Right atrium auricular region (tissue), 2 donors: ENCODE measurements around the gene IQSEC2. TPM values are rescaled to one million over a fixed set of nuclear protein-coding genes. Genes with fewer than 3 reads are reported as not detected.

ENCODE experiments used
- DNase-seq: peaks from one replicate; pipeline ENCODE4 v3.0.0-alpha.2; 2019; ENCODE audit warnings: low spot score
- H3K27ac ChIP-seq, 2 donors: fragments of 200-600 bp; sonication (generic); 1 replicate in 1 of 2; 2 replicates in 1 of 2; pipeline ENCODE4 v1.5.1; 2016 to 2019
- H3K27me3 ChIP-seq, 2 donors: fragments of 200-600 bp; sonication (generic); one replicate each; pipeline versions ENCODE4 v1.5.1 to v1.6.0; 2017 to 2019
- H3K36me3 ChIP-seq: fragments of 200-600 bp; sonication (generic); one replicate; pipeline ENCODE4 v1.5.1; 2016
- H3K4me1 ChIP-seq, 2 donors: fragments of 200-600 bp; sonication (generic); one replicate each; pipeline versions ENCODE4 v1.5.1 to v1.6.0; 2017 to 2019
- H3K4me3 ChIP-seq, 2 donors: fragments of 200-600 bp; sonication (generic); 1 replicate in 1 of 2; 2 replicates in 1 of 2; pipeline ENCODE4 v1.5.1; 2017 to 2019; ENCODE audit warnings: mild to moderate bottlenecking in 1 of 2, moderate library complexity in 1 of 2
- H3K9me3 ChIP-seq, 2 donors: fragments of 200-600 bp; sonication (generic); one replicate each; pipeline ENCODE4 v1.5.1; 2019
- total RNA-seq, 2 donors: library from RNA; depleted of rRNA; stranded (reverse); fragments of >200 nt; gene quantifications; one replicate each; pipeline ENCODE4 v1.1.0, GENCODE V29; 2016
- TF ChIP-seq, protein P1 (sequence below), 2 donors: fragments of 200-600 bp; sonication (generic); IDR thresholded peaks; one replicate each; pipeline ENCODE4 v1.5.1; 2019; ENCODE audit warnings: antibody characterized with exemption in 2 of 2

IQSEC2 gene
- total RNA-seq, 2 donors from 2014 or later, result 10.7 to 13.4 TPM

DNA sequence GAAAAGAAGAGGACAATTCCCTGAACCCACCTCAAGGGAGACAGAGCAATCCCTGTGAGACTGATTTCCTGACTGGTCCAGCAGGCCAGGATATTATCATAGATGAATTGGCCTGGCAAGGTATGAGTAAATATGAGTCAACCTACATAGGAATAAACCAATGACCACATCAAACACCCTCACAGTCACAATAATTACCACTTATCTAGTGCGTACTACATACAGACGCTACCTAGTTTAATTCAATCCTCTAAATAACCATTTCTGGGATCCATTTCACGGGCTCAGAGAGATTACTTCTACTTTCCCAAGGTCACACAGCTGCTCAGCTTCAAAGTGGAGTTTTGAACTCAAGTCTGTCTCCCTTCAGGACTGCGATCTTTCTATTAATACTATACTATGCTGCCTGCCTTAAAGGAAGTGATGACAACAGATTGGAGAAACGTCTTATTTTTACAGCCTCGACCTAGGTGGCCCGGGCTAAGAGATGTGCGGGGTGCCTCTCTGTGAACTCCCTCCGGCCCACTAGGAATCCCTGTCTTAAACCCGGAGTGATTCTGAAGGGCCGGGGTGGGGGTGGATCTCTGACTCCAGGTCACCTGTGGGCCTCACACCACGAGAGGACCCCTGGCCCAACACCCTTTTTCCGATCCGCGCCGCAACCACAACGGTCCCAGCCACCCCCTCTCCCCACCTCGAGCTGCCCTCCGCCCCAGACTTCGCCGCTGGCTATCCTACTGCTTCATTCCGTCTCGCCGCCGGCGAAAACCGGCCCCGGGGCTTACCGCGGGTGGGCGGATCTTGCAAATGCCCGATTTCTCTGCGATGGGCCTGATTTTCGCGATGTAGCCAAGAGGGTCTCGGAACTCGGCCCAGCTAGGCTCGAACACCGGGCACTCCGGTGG lies 57.2 kb downstream of the IQSEC2 start:
- H3K27me3 ChIP-seq, result no peaks in the 10 kb centered on the region
- H3K27ac ChIP-seq, result peak overlapping the region; percentile 86 to 87
- H3K36me3 ChIP-seq, result peaks cover 14% of the 10 kb centered on the region
- peaks cover 0 to 37% of the 10 kb centered on the region in 2 donors for H3K4me1 ChIP-seq
- H3K9me3 ChIP-seq, result no peaks in the 10 kb centered on the region
- DNase-seq, result no peak
- H3K4me3 ChIP-seq, result peak overlapping the region; percentile 92 to 98
- TF ChIP-seq, protein P1, sequence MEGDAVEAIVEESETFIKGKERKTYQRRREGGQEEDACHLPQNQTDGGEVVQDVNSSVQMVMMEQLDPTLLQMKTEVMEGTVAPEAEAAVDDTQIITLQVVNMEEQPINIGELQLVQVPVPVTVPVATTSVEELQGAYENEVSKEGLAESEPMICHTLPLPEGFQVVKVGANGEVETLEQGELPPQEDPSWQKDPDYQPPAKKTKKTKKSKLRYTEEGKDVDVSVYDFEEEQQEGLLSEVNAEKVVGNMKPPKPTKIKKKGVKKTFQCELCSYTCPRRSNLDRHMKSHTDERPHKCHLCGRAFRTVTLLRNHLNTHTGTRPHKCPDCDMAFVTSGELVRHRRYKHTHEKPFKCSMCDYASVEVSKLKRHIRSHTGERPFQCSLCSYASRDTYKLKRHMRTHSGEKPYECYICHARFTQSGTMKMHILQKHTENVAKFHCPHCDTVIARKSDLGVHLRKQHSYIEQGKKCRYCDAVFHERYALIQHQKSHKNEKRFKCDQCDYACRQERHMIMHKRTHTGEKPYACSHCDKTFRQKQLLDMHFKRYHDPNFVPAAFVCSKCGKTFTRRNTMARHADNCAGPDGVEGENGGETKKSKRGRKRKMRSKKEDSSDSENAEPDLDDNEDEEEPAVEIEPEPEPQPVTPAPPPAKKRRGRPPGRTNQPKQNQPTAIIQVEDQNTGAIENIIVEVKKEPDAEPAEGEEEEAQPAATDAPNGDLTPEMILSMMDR (IDR thresholded peaks at IDR 0.05), result no peak

DNA sequence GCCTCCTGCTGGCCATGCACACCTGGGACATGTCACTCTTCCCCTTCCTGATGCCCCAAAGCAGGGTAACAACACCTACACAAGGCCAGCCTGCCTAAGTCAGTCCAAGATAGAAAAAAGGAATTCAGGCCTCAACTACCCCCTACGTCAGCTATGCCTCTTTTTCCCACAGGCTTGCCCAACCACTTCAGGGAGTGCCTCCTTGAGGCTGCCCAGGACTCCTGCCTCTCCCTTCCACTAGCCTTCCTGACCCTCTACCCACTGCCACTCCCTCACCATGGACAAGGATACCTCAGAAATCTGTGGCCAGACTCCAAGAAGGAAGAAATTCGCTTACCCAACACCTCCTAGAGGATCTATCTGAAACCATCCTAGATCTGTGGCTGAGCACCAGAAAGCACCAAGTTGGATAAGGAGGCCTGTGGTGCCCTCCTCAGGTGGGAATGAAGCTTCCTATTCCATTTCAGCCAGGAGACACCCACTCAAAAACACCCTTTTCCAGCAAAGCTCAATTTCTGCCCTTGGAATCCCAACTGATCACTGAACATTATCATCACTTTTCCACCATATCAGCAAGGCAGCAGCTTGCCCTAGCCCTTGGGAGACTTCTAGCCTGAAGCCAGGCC lies 58.2 kb downstream of the IQSEC2 start:
- Histone ChIP-seq H3K27ac (peak overlapping the region in 1 of 2 donors; percentile 87), H3K4me1 (peaks cover 0 to 37% of the 10 kb centered on the region in 2 donors), H3K36me3 (peaks cover 23% of the 10 kb centered on the region), H3K9me3 (no peaks in the 10 kb centered on the region), H3K27me3 (no peaks in the 10 kb centered on the region), H3K4me3 (peak overlapping the region; percentile 92 to 98)
- TF ChIP-seq, protein P1 (IDR thresholded peaks at IDR 0.05), result no peak
- no peak for DNase-seq

Other genes with a start within 250 kb of the IQSEC2 start
- 1 to 10 TPM in 1 of 2 donors, under 1 TPM in 1; 0.93 to 2.4 TPM for gene GPR173, start 232.8 kb downstream of the IQSEC2 start, total RNA-seq
- 10 to 100 TPM; 39.9 to 44.0 TPM for gene TSPYL2, start 199.2 kb downstream of the IQSEC2 start, total RNA-seq
- 1 to 10 TPM; 3.3 to 6.0 TPM for gene KANTR, start 187.4 kb downstream of the IQSEC2 start, total RNA-seq
- 10 to 100 TPM; 48.7 to 50.4 TPM for gene KDM5C, start 56.4 kb downstream of the IQSEC2 start, total RNA-seq
- gene SMC1A, start 141.1 kb upstream of the IQSEC2 start, total RNA-seq, result 10 to 100 TPM; 19.4 to 27.9 TPM
- gene RIBC1, start 141.3 kb upstream of the IQSEC2 start, total RNA-seq, result 1 to 10 TPM in 1 of 2 donors, under 1 TPM in 1; 0.86 to 1.1 TPM
- gene HSD17B10, start 152.8 kb upstream of the IQSEC2 start, total RNA-seq, result 100 to 1,000 TPM in 1 of 2 donors, 10 to 100 TPM in 1; 81.7 to 102 TPM